Measurements from ENCODE around the gene HPS1.

DNA sequence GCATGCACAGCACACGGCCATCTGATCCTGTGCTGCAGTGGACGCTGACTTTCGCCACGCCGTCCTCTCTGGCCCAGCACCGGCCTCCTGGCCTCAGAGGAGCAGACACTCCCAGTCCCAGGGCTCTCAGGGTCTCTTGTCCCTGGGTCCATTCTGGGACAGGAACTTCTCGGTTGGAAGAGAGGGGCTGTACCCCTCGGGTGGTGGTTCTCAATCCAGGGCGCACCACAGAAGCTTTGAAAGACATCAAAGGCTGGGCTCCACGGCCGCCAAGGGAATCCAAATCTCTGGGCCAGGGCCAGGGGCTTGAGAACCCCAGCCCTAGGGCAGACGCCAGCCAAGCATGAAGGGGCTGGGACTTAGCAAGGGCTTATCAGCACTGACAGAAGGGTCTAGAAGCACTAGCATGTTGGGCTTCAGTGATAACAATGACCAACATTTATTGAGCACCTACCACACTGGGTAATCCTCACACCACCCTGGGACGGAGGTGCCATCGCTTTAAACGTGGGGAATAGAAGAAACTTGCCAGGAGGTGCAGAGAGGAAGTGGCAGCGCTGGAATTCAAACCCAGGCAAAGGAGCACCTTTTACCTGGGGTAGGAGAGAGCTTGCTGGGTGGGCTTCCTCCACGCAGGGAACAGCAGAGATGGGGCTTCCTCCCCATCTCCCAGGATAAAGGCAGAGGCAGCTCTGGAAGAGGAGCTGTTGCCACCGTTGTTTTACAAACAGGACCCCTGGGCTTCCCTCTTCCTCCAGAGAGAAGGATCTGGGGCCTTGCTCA is 29.9 kb downstream of the HPS1 start:
- TF ChIP-seq, protein P1, sequence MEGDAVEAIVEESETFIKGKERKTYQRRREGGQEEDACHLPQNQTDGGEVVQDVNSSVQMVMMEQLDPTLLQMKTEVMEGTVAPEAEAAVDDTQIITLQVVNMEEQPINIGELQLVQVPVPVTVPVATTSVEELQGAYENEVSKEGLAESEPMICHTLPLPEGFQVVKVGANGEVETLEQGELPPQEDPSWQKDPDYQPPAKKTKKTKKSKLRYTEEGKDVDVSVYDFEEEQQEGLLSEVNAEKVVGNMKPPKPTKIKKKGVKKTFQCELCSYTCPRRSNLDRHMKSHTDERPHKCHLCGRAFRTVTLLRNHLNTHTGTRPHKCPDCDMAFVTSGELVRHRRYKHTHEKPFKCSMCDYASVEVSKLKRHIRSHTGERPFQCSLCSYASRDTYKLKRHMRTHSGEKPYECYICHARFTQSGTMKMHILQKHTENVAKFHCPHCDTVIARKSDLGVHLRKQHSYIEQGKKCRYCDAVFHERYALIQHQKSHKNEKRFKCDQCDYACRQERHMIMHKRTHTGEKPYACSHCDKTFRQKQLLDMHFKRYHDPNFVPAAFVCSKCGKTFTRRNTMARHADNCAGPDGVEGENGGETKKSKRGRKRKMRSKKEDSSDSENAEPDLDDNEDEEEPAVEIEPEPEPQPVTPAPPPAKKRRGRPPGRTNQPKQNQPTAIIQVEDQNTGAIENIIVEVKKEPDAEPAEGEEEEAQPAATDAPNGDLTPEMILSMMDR (IDR thresholded peaks at IDR 0.05; ENCODE audit: low read length): no peak
- TF ChIP-seq EZH2phosphoT487 (IDR thresholded peaks at IDR 0.05; ENCODE audit: low read length): no peak

All from MM.1S (cell line).